A549 treated with ZK216348 at 1 μM for 4 hours (cell line): ENCODE results near the gene CLASP2. TPM values are rescaled to one million over a fixed set of nuclear protein-coding genes. Genes with fewer than 3 reads are reported as not detected.

Source experiments
- total RNA-seq: library from RNA; stranded (reverse); fragments of 200-300 nt; extraction: Qiagen RNA extraction; gene quantifications from 5 replicates; pipeline ENCODE4 v1.2.3, GENCODE V29; 2022; ENCODE audit warnings: low read depth

Gene CLASP2
- total RNA-seq = 15.3 to 24.5 TPM (median 18.9 TPM) in 5 replicates

GRCh38 chr3:33717866-33718594, at the start of gene CLASP2:
TSS of gene CLASP2 (minus strand) at chr3:33718254. CDS start at chr3:33718002, 252 bp downstream.

Other genes with a start within 250 kb of the CLASP2 start
- gene PDCD6IP, start 80.4 kb upstream of the CLASP2 start, total RNA-seq = 118 to 182 TPM (median 169 TPM) in 5 replicates